BJ (cell line): ENCODE measurements around the gene CYGB. TPM values are rescaled to one million over a fixed set of nuclear protein-coding genes. Genes with fewer than 3 reads are reported as not detected.

Experiments
- CTCF ChIA-PET: fragments of 350-600 bp; formaldehyde crosslinking; extraction: SDS; loops from one replicate; lab custom pipeline; 2021; ENCODE audit warnings: antibody characterized with exemption, inconsistent platforms; lab: Yijun Ruan, JAX
- POLR2A ChIA-PET: fragments of 300-600 bp; sonication (Branson Sonifier 250); formaldehyde crosslinking; extraction: SDS; loops from one replicate; lab custom pipeline; 2021; ENCODE audit warnings: antibody characterized with exemption; lab: Charles Lee
- DNase-seq: peaks from one replicate; pipeline ENCODE4 v3.0.0-alpha.2; 2011; ENCODE audit warnings: low read depth
- H3K27me3 ChIP-seq: 2 replicates; pipeline ENCODE4 v1.6.0; 2011; ENCODE audit warnings: low read length; ENCODE audit not compliant: control insufficient read depth, insufficient read depth
- H3K36me3 ChIP-seq: 2 replicates; pipeline ENCODE4 v1.5.1; 2011; ENCODE audit warnings: low read length; ENCODE audit not compliant: control insufficient read depth, insufficient read depth
- H3K4me3 ChIP-seq: 2 replicates; pipeline ENCODE4 v1.5.1; 2011; ENCODE audit warnings: low read depth, mild to moderate bottlenecking, control low read depth, low read length
- polyA plus RNA-seq: library from polyadenylated mRNA; depleted of rRNA; stranded (reverse); fragments of >200 nt; gene quantifications from 2 replicates; pipeline ENCODE4 v1.2.3, GENCODE V29; 2011
- TF ChIP-seq, protein P1 (sequence below): IDR thresholded peaks from 2 replicates; pipeline ENCODE4 v1.5.1; 2011; ENCODE audit warnings: low read depth, mild to moderate bottlenecking, control low read depth, inconsistent platforms, low read length, moderate library complexity; ENCODE audit not compliant: insufficient read depth

The CYGB gene
- polyA plus RNA-seq, 1 experiment, result 1.4 TPM

GRCh38 chr17:76493505-76494167 is 43.9 kb downstream of the CYGB start:
- TF ChIP-seq, protein P1, sequence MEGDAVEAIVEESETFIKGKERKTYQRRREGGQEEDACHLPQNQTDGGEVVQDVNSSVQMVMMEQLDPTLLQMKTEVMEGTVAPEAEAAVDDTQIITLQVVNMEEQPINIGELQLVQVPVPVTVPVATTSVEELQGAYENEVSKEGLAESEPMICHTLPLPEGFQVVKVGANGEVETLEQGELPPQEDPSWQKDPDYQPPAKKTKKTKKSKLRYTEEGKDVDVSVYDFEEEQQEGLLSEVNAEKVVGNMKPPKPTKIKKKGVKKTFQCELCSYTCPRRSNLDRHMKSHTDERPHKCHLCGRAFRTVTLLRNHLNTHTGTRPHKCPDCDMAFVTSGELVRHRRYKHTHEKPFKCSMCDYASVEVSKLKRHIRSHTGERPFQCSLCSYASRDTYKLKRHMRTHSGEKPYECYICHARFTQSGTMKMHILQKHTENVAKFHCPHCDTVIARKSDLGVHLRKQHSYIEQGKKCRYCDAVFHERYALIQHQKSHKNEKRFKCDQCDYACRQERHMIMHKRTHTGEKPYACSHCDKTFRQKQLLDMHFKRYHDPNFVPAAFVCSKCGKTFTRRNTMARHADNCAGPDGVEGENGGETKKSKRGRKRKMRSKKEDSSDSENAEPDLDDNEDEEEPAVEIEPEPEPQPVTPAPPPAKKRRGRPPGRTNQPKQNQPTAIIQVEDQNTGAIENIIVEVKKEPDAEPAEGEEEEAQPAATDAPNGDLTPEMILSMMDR, result no peak
- DNase-seq, result no peak
- Histone ChIP-seq H3K27me3 (no peaks in the 10 kb centered on the region), H3K36me3 (no peaks in the 10 kb centered on the region), H3K4me3 (no peak overlapping the region)
- ChIA-PET POLR2A (interaction anchor here (0.9 kb wide), 1 partner anchor 8 kb away, joined by 4 read pairs; the partner anchor contains the start of gene RHBDF2), CTCF (interaction anchor here (0.9 to 1.5 kb wide), 7 partner anchors 8 to 48 kb away, joined by 3 to 6 read pairs (median 3); partner anchors contain the start of gene AANAT)

- Histone ChIP-seq H3K4me3 (no peak overlapping the region), H3K36me3 (no peaks in the 10 kb centered on the region), H3K27me3 (no peaks in the 10 kb centered on the region)
- no peak for DNase-seq
- TF ChIP-seq, protein P1, result no peak
- ChIA-PET CTCF (interaction anchor here (0.9 to 1.5 kb wide), 5 partner anchors 8 to 26 kb away, joined by 3 to 6 read pairs (median 3); partner anchors contain the start of gene AANAT), POLR2A (interaction anchor here (0.9 kb wide), 1 partner anchor 8 kb away, joined by 4 read pairs; the partner anchor contains the start of gene RHBDF2)
Observed at GRCh38 chr17:76492989-76493501, 44.5 kb downstream of the CYGB start.

DNA sequence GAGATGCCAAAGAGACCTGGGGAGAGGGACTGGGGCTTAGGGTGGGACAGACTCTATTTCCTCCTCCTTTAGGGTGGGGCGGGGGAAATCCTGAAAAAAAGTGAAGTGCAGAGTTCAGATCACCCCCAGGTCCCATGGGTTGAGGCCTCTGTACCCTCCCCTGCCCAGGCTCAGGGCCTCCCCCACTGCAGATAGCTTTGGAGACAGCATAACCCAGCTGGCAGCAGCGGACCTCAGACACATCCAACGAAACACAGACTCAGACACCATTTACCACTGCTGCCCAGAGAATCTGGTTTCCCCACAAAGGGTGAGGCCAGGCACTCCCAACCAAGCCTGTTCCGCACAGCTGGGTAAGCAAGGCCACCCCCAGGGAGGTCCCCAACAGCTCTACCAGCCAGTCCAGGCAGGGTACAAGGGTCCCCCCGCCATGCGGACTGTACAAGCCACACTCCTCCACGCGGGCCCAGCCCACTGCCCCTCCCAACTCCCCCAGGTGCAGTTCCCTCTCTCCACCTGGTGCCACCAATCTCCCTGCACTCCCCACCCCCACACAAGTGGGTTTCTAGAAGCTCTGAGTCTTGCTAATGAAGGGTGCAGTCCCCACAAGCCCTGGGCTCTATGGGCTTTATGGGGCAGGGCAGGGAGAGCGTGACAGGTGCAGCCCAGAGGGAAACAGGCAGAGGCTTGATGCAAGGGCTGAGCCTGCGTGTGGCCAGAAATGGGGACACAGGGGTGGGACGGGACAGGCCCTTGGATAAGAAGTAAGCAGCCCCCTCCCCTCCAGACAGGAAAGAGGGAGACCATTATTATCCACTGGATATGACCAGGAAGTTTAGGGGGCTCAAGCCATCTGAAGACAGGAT is 45.2 kb downstream of the CYGB start:
- H3K36me3 ChIP-seq, result peaks cover 2% of the 10 kb centered on the region; the same call in 1 of the 2 replicates
- TF ChIP-seq, protein P1, result no peak
- POLR2A ChIA-PET, result interaction anchor here (0.9 kb wide), 1 partner anchor 9 kb away, joined by 4 read pairs; the partner anchor contains the start of gene RHBDF2
- CTCF ChIA-PET, result interaction anchor here (0.6 to 1.5 kb wide), 4 partner anchors 7 to 25 kb away, joined by 3 to 6 read pairs (median 5); partner anchors contain the start of gene AANAT
- H3K4me3 ChIP-seq, result no peak overlapping the region
- no peaks in the 10 kb centered on the region for H3K27me3 ChIP-seq
- DNase-seq, result no peak

DNA sequence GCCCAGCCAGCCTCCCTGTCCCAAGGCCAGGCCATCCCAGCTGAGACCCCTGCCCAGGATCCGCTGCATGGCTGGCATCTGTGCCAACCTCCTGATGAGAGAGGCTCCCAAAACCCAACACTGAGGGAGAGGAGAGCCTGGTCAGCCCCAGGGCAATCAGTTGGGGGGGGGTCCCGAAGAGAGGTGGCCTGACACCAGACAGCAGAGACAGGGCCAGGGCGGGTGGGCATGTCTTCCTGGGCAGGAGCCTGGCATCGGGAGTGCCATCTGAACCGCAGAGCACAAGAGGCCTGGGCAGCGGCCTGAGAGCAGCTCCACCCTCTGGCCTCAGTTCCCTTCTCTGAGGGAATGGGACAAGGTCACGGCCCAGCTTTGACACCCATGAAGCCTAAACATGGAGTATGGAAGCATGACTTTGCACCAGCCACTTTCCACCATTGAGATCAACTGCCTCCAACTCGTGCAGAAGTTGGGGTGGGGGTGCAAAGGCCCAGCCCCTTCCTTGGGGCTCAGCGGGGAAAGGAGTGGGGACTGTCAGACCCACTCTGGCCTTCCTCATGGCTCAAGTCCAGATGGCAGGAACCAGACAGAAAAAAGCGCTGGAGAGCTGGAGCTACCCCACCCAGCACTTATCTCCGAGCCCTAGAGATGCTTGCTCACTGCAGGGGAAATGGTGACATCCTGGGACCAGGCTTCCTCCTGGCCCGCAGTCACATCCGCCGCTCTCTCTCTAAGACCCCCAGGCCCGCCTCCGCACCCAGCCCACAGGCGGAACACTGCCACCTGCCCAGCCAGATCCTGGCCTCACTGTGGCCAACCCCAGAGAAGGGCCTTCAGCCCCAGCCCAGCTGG is 46.0 kb downstream of the CYGB start:
- ChIA-PET CTCF (interaction anchor here (0.8 to 2.6 kb wide), 4 partner anchors 11 to 94 kb away, joined by 3 to 7 read pairs (median 3); no protein-coding TSS in a partner anchor), POLR2A (no interaction called here)
- peaks cover 2% of the 10 kb centered on the region; the same call in 1 of the 2 replicates for H3K36me3 ChIP-seq
- TF ChIP-seq, protein P1, result no peak
- H3K27me3 ChIP-seq, result no peaks in the 10 kb centered on the region
- DNase-seq, result no peak
- H3K4me3 ChIP-seq, result no peak overlapping the region
